ENCODE data around the gene LRRC9. TPM values are rescaled to one million over a fixed set of nuclear protein-coding genes. Genes with fewer than 3 reads are reported as not detected.

The LRRC9 gene
- polyA plus RNA-seq, 1 experiment = not detected

DNA sequence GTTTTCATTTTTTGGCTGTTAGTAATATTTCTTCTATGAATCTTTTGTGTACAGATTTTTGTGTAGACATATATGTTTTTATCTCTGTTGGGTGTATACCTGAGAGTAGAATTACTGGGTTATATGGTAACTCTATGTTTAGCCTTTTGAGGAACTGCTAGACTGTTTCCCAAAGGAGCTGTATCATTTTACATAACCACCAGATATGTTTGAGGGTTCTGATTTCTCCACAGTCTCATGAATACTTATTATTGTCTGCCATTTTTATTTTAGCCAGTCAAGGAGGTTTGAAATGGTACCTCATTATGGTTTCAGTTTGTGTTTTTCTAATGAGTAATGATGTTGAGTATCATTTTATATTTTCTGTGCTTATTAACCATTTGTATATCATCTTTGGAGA lies 173.7 kb downstream of the LRRC9 start:
- POLR2A ChIA-PET = no interaction called here
- Histone ChIP-seq H3K4me3 (ENCODE audit: low read depth, low read length) (peak overlapping the region; percentile 91), H3K9me3 (ENCODE audit: control insufficient read depth, insufficient read depth, low read length) (no peaks in the 10 kb centered on the region), H3K27ac (ENCODE audit: low read depth, low read length) (no peak overlapping the region), H3K27me3 (ENCODE audit: control insufficient read depth, insufficient read depth, low read length) (no peaks in the 10 kb centered on the region)
- no peak for DNase-seq (ENCODE audit: low read depth, low spot score)
- TF ChIP-seq, protein P1, sequence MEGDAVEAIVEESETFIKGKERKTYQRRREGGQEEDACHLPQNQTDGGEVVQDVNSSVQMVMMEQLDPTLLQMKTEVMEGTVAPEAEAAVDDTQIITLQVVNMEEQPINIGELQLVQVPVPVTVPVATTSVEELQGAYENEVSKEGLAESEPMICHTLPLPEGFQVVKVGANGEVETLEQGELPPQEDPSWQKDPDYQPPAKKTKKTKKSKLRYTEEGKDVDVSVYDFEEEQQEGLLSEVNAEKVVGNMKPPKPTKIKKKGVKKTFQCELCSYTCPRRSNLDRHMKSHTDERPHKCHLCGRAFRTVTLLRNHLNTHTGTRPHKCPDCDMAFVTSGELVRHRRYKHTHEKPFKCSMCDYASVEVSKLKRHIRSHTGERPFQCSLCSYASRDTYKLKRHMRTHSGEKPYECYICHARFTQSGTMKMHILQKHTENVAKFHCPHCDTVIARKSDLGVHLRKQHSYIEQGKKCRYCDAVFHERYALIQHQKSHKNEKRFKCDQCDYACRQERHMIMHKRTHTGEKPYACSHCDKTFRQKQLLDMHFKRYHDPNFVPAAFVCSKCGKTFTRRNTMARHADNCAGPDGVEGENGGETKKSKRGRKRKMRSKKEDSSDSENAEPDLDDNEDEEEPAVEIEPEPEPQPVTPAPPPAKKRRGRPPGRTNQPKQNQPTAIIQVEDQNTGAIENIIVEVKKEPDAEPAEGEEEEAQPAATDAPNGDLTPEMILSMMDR (IDR thresholded peaks at IDR 0.05; ENCODE audit: low read depth, low read length) = no peak
- CTCF ChIA-PET = interaction anchor here (1.0 kb wide), 2 partner anchors 72 to 129 kb away, joined by 3 to 6 read pairs; partner anchors contain the start of gene DHRS7

DNA sequence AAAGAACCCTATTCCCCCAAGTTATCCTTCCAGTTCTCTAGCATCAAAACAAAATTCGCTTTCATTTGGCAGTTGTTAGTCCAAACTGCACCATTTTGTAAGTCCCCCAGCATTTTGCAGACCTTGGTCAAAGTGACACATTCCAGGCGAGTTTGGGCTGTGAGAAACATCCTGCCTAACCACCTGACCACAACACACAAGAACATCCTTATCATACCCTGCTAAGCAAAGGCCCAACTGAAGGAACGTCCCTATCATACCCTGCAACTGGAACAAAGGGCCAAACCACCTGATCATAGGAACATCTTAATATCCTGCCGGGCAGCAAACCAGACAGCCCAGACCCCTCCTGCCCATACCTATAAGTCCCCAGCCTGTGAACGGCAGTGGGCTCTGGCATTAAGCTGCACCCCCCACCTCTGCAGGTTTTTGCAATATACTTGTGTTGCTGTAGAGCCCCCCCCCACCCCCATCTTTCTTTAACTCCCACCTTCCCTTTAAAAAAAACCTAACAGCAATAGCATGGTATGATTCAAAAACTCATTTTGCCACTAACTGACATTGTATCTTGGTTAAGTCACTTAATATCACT lies 174.5 kb downstream of the LRRC9 start:
- Histone ChIP-seq H3K27me3 (ENCODE audit: control insufficient read depth, insufficient read depth, low read length) (no peaks in the 10 kb centered on the region), H3K9me3 (ENCODE audit: control insufficient read depth, insufficient read depth, low read length) (no peaks in the 10 kb centered on the region), H3K4me3 (ENCODE audit: low read depth, low read length) (peak overlapping the region; percentile 91), H3K27ac (ENCODE audit: low read depth, low read length) (no peak overlapping the region)
- ChIA-PET POLR2A (no interaction called here), CTCF (interaction anchor here (0.9 kb wide), 1 partner anchor 11 kb away, joined by 4 read pairs; no protein-coding TSS in a partner anchor)
- TF ChIP-seq, protein P1 (IDR thresholded peaks at IDR 0.05; ENCODE audit: low read depth, low read length) = no peak
- no peak for DNase-seq (ENCODE audit: low read depth, low spot score)

DNA sequence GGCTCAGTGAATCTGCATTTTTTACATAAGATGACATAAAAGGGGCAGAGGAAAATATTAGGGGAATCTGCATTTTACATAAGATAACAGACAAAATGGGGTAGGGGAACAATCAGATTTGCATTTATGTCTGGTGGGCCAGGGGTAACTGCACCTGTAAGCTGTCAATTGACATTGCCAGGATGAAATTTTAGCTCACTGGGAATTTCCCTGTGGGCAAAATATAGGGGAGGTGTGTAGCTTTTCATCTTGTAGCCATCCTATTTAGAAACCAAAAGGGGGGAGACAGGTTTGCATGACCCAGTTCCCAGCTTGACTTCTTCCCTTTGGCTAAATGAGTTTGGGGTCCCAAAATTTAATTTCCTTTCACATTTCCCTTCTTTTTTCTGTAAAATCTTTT lies 175.3 kb downstream of the LRRC9 start:
- POLR2A ChIA-PET = no interaction called here
- H3K9me3 ChIP-seq (ENCODE audit: control insufficient read depth, insufficient read depth, low read length) = no peaks in the 10 kb centered on the region
- TF ChIP-seq, protein P1 (IDR thresholded peaks at IDR 0.05; ENCODE audit: low read depth, low read length) = no peak
- H3K27me3 ChIP-seq (ENCODE audit: control insufficient read depth, insufficient read depth, low read length) = no peaks in the 10 kb centered on the region
- no peak overlapping the region for H3K27ac ChIP-seq (ENCODE audit: low read depth, low read length)
- no peak for DNase-seq (ENCODE audit: low read depth, low spot score)
- CTCF ChIA-PET = interaction anchor here (0.9 to 1.6 kb wide), 2 partner anchors 10 to 130 kb away, joined by 4 to 8 read pairs; no protein-coding TSS in a partner anchor
- no peak overlapping the region; the same call in 1 of the 2 replicates for H3K4me3 ChIP-seq (ENCODE audit: low read depth, low read length)

DNA sequence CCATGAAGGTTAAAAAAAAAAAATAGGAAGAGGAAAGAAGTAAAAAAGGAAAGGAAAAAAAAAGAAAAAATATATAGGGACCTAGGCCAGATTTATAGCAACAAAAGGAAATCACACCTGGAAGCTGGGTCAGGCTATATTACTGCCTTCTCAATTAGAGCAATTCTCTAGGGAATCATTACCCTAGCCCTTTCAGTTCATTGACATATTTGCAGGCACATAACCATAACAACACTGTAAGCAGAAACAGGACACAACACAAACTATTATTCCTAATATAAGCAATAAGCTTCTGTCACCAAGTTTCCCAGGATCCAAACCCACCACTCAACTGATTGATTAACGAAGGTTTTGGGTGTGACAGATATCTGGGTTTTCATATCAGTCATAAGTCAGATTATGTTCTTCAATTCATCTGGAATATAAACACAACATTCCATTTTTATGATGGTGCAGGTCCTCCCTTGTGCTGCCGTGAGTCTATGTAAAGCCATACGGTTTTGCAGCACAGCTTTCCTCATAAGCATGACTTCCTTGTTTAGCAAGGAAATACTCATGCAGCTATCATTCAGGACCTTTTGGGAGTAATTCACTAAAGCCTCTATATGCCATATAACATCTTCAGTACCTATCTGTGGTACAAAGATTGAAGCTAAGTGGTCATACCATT lies 176.0 kb downstream of the LRRC9 start:
- no peak overlapping the region for H3K4me3 ChIP-seq (ENCODE audit: low read depth, low read length)
- CTCF ChIA-PET = interaction anchor here (1.6 kb wide), 1 partner anchor 131 kb away, joined by 8 read pairs; no protein-coding TSS in a partner anchor
- POLR2A ChIA-PET = no interaction called here

More for the DNA sequence above, 176.0 kb downstream of the LRRC9 start:
- TF ChIP-seq, protein P1 (IDR thresholded peaks at IDR 0.05; ENCODE audit: low read depth, low read length) = no peak
- DNase-seq (ENCODE audit: low read depth, low spot score) = peak; percentile 59
- Histone ChIP-seq H3K9me3 (ENCODE audit: control insufficient read depth, insufficient read depth, low read length) (no peaks in the 10 kb centered on the region), H3K27me3 (ENCODE audit: control insufficient read depth, insufficient read depth, low read length) (no peaks in the 10 kb centered on the region), H3K27ac (ENCODE audit: low read depth, low read length) (no peak overlapping the region)

Measured in AG04450 (cell line).